Psoas muscle (tissue), 8 donors: ENCODE measurements around the gene FBXO22. TPM values are rescaled to one million over a fixed set of nuclear protein-coding genes. Genes with fewer than 3 reads are reported as not detected.
"Not testable (repeated sequence)": the region's sequence is repeated elsewhere in the genome, so short reads cannot be mapped to it uniquely, and the experiment has no call there.

Experiments
- ATAC-seq, 4 donors: fragments of 200-7000 bp; cut with Tn5 transposase; one replicate each; pipeline ENCODE4 v1.9.1; 2020; ENCODE audit warnings: moderate library complexity in 3 of 4, mild to moderate bottlenecking in 2 of 4
- DNase-seq, 2 donors: peaks; one replicate each; pipeline ENCODE4 v3.0.0-alpha.2; 2020
- H3K27ac ChIP-seq: fragments of 200-600 bp; one replicate; pipeline ENCODE4 v1.8.0; 2022
- H3K27me3 ChIP-seq, 3 donors: fragments of 200-600 bp in 1 of 3; one replicate each; pipeline versions ENCODE4 v1.6.1 to v1.8.0; 2013 to 2022; ENCODE audit warnings: low read length in 2 of 3, mild to moderate bottlenecking in 2 of 3, moderate library complexity in 1 of 3; ENCODE audit not compliant: insufficient read depth in 3 of 3
- H3K36me3 ChIP-seq, 2 donors: fragments of 200-600 bp in 1 of 2; one replicate each; pipeline versions ENCODE4 v1.6.1 to v1.8.0; 2013 to 2022; ENCODE audit warnings: low read depth in 1 of 2, mild to moderate bottlenecking in 1 of 2, moderate library complexity in 1 of 2; ENCODE audit not compliant: insufficient read depth in 1 of 2
- H3K4me1 ChIP-seq: fragments of 200-600 bp; one replicate; pipeline ENCODE4 v1.8.0; 2022
- H3K4me3 ChIP-seq: fragments of 200-600 bp; one replicate; pipeline ENCODE4 v1.8.0; 2022; ENCODE audit warnings: mild to moderate bottlenecking
- H3K9me3 ChIP-seq: fragments of 200-600 bp; one replicate; pipeline ENCODE4 v1.8.0; 2022
- CTCF ChIP-seq: fragments of 200-600 bp; IDR thresholded peaks from one replicate; pipeline ENCODE4 v1.8.0; 2022; ENCODE audit warnings: antibody characterized with exemption
- WGBS, 3 donors: extraction: QIAGEN DNeasy Blood & Tissue Kit; methylation state at CpG; one replicate each; pipeline versions ENCODE4 v1.1.6 to v1.1.7; 2013; 5-methylcytosine and 5-hydroxymethylcytosine counted together
- intact Hi-C, 2 donors: fragments of 100-400 bp; cut with DNase I; formaldehyde crosslinking; loops; one replicate each; pipeline versions ENCODE4 v1.11.0 to v1.14.2; 2022
- polyA plus RNA-seq, 3 donors: library from polyadenylated mRNA; stranded (reverse); fragments of 200-250 nt; gene quantifications; one replicate each; pipeline ENCODE4 v1.2.3, GENCODE V29; 2013
- total RNA-seq, 4 donors: library from RNA; stranded (reverse); fragmentation: NEBNext Ultra II Directional in 2 of 4; extraction: Animal tissue kit (Norgen Biotek cat#: 25700) in 2 of 4; gene quantifications; one replicate each; pipeline versions ENCODE4 v1.2.1 to v1.2.4, GENCODE V29; 2021 to 2023
- donor health status: healthy with polysubstance abuse.
- donor health status: DM: no; HTN: no; CAD: no; lungs with moderate emphysema.
- donor health status: Bipolar disorder and iron deficiency.
- donor health status: healthy.
- donor health status: DM: yes; HTN: yes; CAD: no.
- donor health status: DM: no; HTN: no; CAD: no.
- donor health status: DM: no; HTN: no; CAD: no.
- donor health status: DM: yes; HTN: yes; CAD: no.

Gene FBXO22
- total and polyA plus RNA-seq, 7 donors = 13.3 to 35.6 (median 15.3) TPM

- Histone ChIP-seq H3K27ac (no peak overlapping the region), H3K36me3 (peaks cover 0 to 23% of the 10 kb centered on the region in 2 donors), H3K9me3 (no peaks in the 10 kb centered on the region), H3K4me3 (no peak overlapping the region), H3K4me1 (no peaks in the 10 kb centered on the region), H3K27me3 (no peaks in the 10 kb centered on the region)
- DNase-seq = no peak
- intact Hi-C loops = no loop called here
- no peak for TF ChIP-seq CTCF
- no peak for ATAC-seq
- WGBS, 3 donors = 88 to 97% (median 89%) methylated on average over 4 of the region's 4 CpGs
Measured at GRCh38 chr15:75952525-75952924, 48.8 kb downstream of the FBXO22 start.

GRCh38 chr15:75955720-75956119, 52.0 kb downstream of the FBXO22 start:
- WGBS, 3 donors = 75 to 92% (median 90%) methylated on average over 1 of the region's 1 CpG

GRCh38 chr15:75961331-75961730, 57.7 kb downstream of the FBXO22 start:
- no peak overlapping the region for H3K27ac ChIP-seq
- no peaks in the 10 kb centered on the region for H3K4me1 ChIP-seq
- no peak overlapping the region for H3K4me3 ChIP-seq
- intact Hi-C loops = no loop called here
- 95 to 98% (median 96%) methylated on average over 1 of the region's 1 CpG for WGBS, 3 donors
- peaks cover 0 to 15% of the 10 kb centered on the region in 2 donors for H3K36me3 ChIP-seq
- H3K9me3 ChIP-seq = no peaks in the 10 kb centered on the region
- no peak for ATAC-seq
- DNase-seq = no peak
- no peak for TF ChIP-seq CTCF
- no peaks in the 10 kb centered on the region for H3K27me3 ChIP-seq

More at GRCh38 chr15:75955720-75956119, 52.0 kb downstream of the FBXO22 start:
- DNase-seq = no peak
- H3K9me3 ChIP-seq = no peaks in the 10 kb centered on the region
- intact Hi-C loops = no loop called here
- H3K4me3 ChIP-seq = no peak overlapping the region
- H3K4me1 ChIP-seq = no peaks in the 10 kb centered on the region
- no peak for ATAC-seq
- TF ChIP-seq CTCF = no peak
- peaks cover 0 to 25% of the 10 kb centered on the region in 2 donors for H3K36me3 ChIP-seq
- no peaks in the 10 kb centered on the region for H3K27me3 ChIP-seq
- no peak overlapping the region for H3K27ac ChIP-seq

GRCh38 chr15:75966073-75966472, 62.4 kb downstream of the FBXO22 start:
- Histone ChIP-seq H3K9me3 (no peaks in the 10 kb centered on the region), H3K4me3 (no peak overlapping the region), H3K4me1 (no peaks in the 10 kb centered on the region), H3K36me3 (peaks cover 0 to 9% of the 10 kb centered on the region in 2 donors), H3K27me3 (no peaks in the 10 kb centered on the region), H3K27ac (no peak overlapping the region)
- WGBS, 3 donors = 54 to 73% (median 59%) methylated on average over 2 of the region's 2 CpGs
- ATAC-seq = no peak
- TF ChIP-seq CTCF = no peak
- intact Hi-C loops = no loop called here
- DNase-seq = no peak

GRCh38 chr15:75976766-75977165, 73.1 kb downstream of the FBXO22 start:
- ATAC-seq, DNase-seq, intact Hi-C loops, H3K27me3 ChIP-seq, H3K4me3 ChIP-seq, H3K4me1 ChIP-seq, H3K36me3 ChIP-seq, H3K9me3 ChIP-seq, H3K27ac ChIP-seq: not testable (repeated sequence)
- 88 to 92% (median 88%) methylated on average over 3 of the region's 3 CpGs for WGBS, 3 donors
